GM23338 (cell line): ENCODE measurements around the gene USF2. TPM values are rescaled to one million over a fixed set of nuclear protein-coding genes. Genes with fewer than 3 reads are reported as not detected.
A peak's percentile ranks its signal among the peaks of the same experiment; 100 is the strongest.

Experiments
- ATAC-seq: fragments of 200-7000 bp; cut with Tn5 transposase; 3 replicates; pipeline ENCODE4 v1.9.1; 2020
- DNase-seq: peaks from one replicate; pipeline ENCODE4 v3.0.0-alpha.2; 2015; ENCODE audit warnings: low spot score
- H2AFZ ChIP-seq: fragments of 200-600 bp; sonication (generic); 2 replicates; pipeline ENCODE4 v1.8.0; 2016; ENCODE audit warnings: antibody characterized with exemption, mild to moderate bottlenecking, moderate library complexity
- H3F3A ChIP-seq: fragments of 200-600 bp; sonication (generic); replicated peaks from 2 replicates; pipeline ENCODE4 v1.8.0; 2017; ENCODE audit warnings: antibody characterized with exemption, mixed run types, low read depth
- H3K27ac ChIP-seq: fragments of 200-600 bp; sonication (generic); 2 replicates; pipeline ENCODE4 v1.6.1; 2016; ENCODE audit warnings: low read depth
- H3K27me3 ChIP-seq: fragments of 200-600 bp; sonication (generic); 2 replicates; pipeline ENCODE4 v1.8.0; 2016; ENCODE audit warnings: mild to moderate bottlenecking, mixed run types, moderate library complexity; ENCODE audit not compliant: insufficient read depth
- H3K36me3 ChIP-seq: fragments of 200-600 bp; sonication (generic); 2 replicates; pipeline ENCODE4 v1.8.0; 2016; ENCODE audit warnings: mild to moderate bottlenecking; ENCODE audit not compliant: insufficient read depth
- H3K4me1 ChIP-seq: fragments of 200-600 bp; sonication (generic); 2 replicates; pipeline ENCODE4 v1.8.0; 2016; ENCODE audit warnings: mild to moderate bottlenecking, moderate library complexity; ENCODE audit not compliant: insufficient read depth
- H3K4me2 ChIP-seq: fragments of 200-600 bp; sonication (generic); 2 replicates; pipeline ENCODE4 v1.7.1; 2017; ENCODE audit warnings: mixed run types
- H3K4me3 ChIP-seq: fragments of 200-600 bp; sonication (generic); 2 replicates; pipeline ENCODE4 v1.6.1; 2016; ENCODE audit warnings: mixed run types
- H3K79me2 ChIP-seq: fragments of 200-600 bp; sonication (generic); replicated peaks from 2 replicates; pipeline ENCODE4 v1.8.0; 2017; ENCODE audit warnings: mild to moderate bottlenecking; ENCODE audit not compliant: insufficient read depth
- H3K9me2 ChIP-seq: fragments of 200-600 bp; sonication (generic); 2 replicates; pipeline ENCODE4 v1.8.0; 2017; ENCODE audit not compliant: insufficient read depth
- H4K20me1 ChIP-seq: fragments of 200-600 bp; sonication (generic); replicated peaks from 2 replicates; pipeline ENCODE4 v1.8.0; 2017; ENCODE audit warnings: mild to moderate bottlenecking; ENCODE audit not compliant: insufficient read depth
- H3K27ac Mint-ChIP-seq: 2 replicates; pipeline ENCODE4 v1.8.0; 2020; ENCODE audit warnings: inconsistent platforms, mild to moderate bottlenecking, moderate library complexity, mixed read lengths
- H3K27me3 Mint-ChIP-seq: 3 replicates; pipeline ENCODE4 v1.8.0; 2022; ENCODE audit warnings: low read depth, mild to moderate bottlenecking, moderate library complexity, mixed read lengths, inconsistent platforms; ENCODE audit not compliant: insufficient read depth, poor library complexity
- H3K36me3 Mint-ChIP-seq: 3 replicates; pipeline ENCODE4 v1.8.0; 2021; ENCODE audit warnings: low read depth, mild to moderate bottlenecking, inconsistent platforms, moderate library complexity, mixed read lengths
- H3K4me1 Mint-ChIP-seq: 3 replicates; pipeline ENCODE4 v1.8.0; 2020; ENCODE audit warnings: mild to moderate bottlenecking, inconsistent platforms, mixed read lengths
- H3K4me3 Mint-ChIP-seq: 3 replicates; pipeline ENCODE4 v1.8.0; 2021; ENCODE audit warnings: moderate library complexity, mild to moderate bottlenecking, inconsistent platforms, mixed read lengths
- H3K9me3 Mint-ChIP-seq: 3 replicates; pipeline ENCODE4 v1.8.0; 2020; ENCODE audit warnings: moderate library complexity, mild to moderate bottlenecking, inconsistent platforms, mixed read lengths
- CREB1 ChIP-seq: fragments of 250-450 bp; sonication (Bioruptor Pico); IDR thresholded peaks from 2 replicates; pipeline ENCODE4 v1.5.0; 2020; ENCODE audit warnings: low read depth, mild to moderate bottlenecking, moderate library complexity
- JUNB ChIP-seq: IDR thresholded peaks from one replicate; pipeline ENCODE4 v1.6.1; 2016; ENCODE audit warnings: antibody characterized with exemption; ENCODE audit not compliant: unreplicated experiment
- ZNF331 ChIP-seq: fragments of 250-450 bp; sonication (Bioruptor Pico); IDR thresholded peaks from 2 replicates; pipeline ENCODE4 v1.5.0; 2020; ENCODE audit warnings: low read depth, mild to moderate bottlenecking, moderate library complexity
- ZNF462 ChIP-seq: fragments of 250-450 bp; sonication (Bioruptor Pico); IDR thresholded peaks from 2 replicates; pipeline ENCODE4 v1.5.0; 2020; ENCODE audit warnings: mild to moderate bottlenecking, moderate library complexity
- polyA plus RNA-seq: library from polyadenylated mRNA; unstranded; fragments of >200 nt; fragmentation: Nextera tagmentation; extraction: Ambion mirVana; gene quantifications from 2 replicates; pipeline ENCODE4 v1.2.1, GENCODE V29; 2016
- total RNA-seq: library from RNA; depleted of rRNA; stranded (reverse); fragments of >200 nt; shearing (Covaris generic); gene quantifications from 2 replicates; pipeline ENCODE4 v1.2.3, GENCODE V29; 2014
- TF ChIP-seq, protein P1 (sequence below): IDR thresholded peaks from one replicate; pipeline ENCODE4 v1.6.1; 2018; ENCODE audit warnings: antibody characterized with exemption; ENCODE audit not compliant: unreplicated experiment

Gene USF2
- total and polyA plus RNA-seq, 2 experiments from 2014 or later = 28.9 to 60.5 TPM

GRCh38 chr19:35294859-35295791, 26.4 kb downstream of the USF2 start:
- ATAC-seq (no peak), DNase-seq (no peak)
- Mint-ChIP-seq H3K9me3 (no peaks in the 10 kb centered on the region), H3K36me3 (no peaks in the 10 kb centered on the region), H3K4me3 (no peak overlapping the region), H3K4me1 (peaks cover 13% of the 10 kb centered on the region), H3K27me3 (peaks cover 10% of the 10 kb centered on the region), H3K27ac (no peak overlapping the region)
- H3K4me3 ChIP-seq = no peak overlapping the region
- H3K4me1 ChIP-seq = peaks cover 25% of the 10 kb centered on the region
- no peaks in the 10 kb centered on the region for H3K36me3 ChIP-seq
- peaks cover 13% of the 10 kb centered on the region for H3F3A ChIP-seq
- peak overlapping the region; percentile 92 for H2AFZ ChIP-seq
- no peaks in the 10 kb centered on the region for H3K79me2 ChIP-seq
- TF ChIP-seq JUNB (no peak), CREB1 (CRISPR knock-in tag) (no peak), ZNF462 (CRISPR knock-in tag) (no peak), ZNF331 (CRISPR knock-in tag) (no peak)
- TF ChIP-seq, protein P1, sequence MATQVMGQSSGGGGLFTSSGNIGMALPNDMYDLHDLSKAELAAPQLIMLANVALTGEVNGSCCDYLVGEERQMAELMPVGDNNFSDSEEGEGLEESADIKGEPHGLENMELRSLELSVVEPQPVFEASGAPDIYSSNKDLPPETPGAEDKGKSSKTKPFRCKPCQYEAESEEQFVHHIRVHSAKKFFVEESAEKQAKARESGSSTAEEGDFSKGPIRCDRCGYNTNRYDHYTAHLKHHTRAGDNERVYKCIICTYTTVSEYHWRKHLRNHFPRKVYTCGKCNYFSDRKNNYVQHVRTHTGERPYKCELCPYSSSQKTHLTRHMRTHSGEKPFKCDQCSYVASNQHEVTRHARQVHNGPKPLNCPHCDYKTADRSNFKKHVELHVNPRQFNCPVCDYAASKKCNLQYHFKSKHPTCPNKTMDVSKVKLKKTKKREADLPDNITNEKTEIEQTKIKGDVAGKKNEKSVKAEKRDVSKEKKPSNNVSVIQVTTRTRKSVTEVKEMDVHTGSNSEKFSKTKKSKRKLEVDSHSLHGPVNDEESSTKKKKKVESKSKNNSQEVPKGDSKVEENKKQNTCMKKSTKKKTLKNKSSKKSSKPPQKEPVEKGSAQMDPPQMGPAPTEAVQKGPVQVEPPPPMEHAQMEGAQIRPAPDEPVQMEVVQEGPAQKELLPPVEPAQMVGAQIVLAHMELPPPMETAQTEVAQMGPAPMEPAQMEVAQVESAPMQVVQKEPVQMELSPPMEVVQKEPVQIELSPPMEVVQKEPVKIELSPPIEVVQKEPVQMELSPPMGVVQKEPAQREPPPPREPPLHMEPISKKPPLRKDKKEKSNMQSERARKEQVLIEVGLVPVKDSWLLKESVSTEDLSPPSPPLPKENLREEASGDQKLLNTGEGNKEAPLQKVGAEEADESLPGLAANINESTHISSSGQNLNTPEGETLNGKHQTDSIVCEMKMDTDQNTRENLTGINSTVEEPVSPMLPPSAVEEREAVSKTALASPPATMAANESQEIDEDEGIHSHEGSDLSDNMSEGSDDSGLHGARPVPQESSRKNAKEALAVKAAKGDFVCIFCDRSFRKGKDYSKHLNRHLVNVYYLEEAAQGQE = no peak
- H3K9me2 ChIP-seq = no peaks in the 10 kb centered on the region
- no peaks in the 10 kb centered on the region for H3K27me3 ChIP-seq
- no peak overlapping the region for H3K27ac ChIP-seq
- peak overlapping the region; percentile 55; the same call in 1 of the 2 replicates for H3K4me2 ChIP-seq
- H4K20me1 ChIP-seq = no peaks in the 10 kb centered on the region
